GM18517 (cell line): ENCODE data around the gene USP32.
"Not testable (repeated sequence)": the region's sequence is repeated elsewhere in the genome, so short reads cannot be mapped to it uniquely, and the experiment has no call there.

ENCODE experiments used
- ATAC-seq: cut with Tn5 transposase; IDR thresholded peaks from one replicate; pipeline ENCODE4 v1.9.1; 2021; ENCODE audit warnings: mild to moderate bottlenecking, moderate library complexity; ENCODE audit not compliant: unreplicated experiment

USP32 gene

GRCh38 chr17:60342492-60342891 is 49.4 kb downstream of the USP32 start:
- ATAC-seq = not testable (repeated sequence)

- ATAC-seq = no peak
Measured at GRCh38 chr17:60335289-60335688, 56.6 kb downstream of the USP32 start.

- no peak for ATAC-seq
Measured at GRCh38 chr17:60333628-60334031, 58.3 kb downstream of the USP32 start.

- ATAC-seq = not testable (repeated sequence)
Measured at GRCh38 chr17:60333072-60333471, 58.9 kb downstream of the USP32 start.

GRCh38 chr17:60332574-60332973 is 59.4 kb downstream of the USP32 start:
- ATAC-seq = no peak

GRCh38 chr17:60330731-60331130 is 61.2 kb downstream of the USP32 start:
- ATAC-seq = no peak

- ATAC-seq = no peak
Measured at GRCh38 chr17:60328679-60329078, 63.3 kb downstream of the USP32 start.

- ATAC-seq = no peak
Measured at GRCh38 chr17:60327901-60328273, 64.0 kb downstream of the USP32 start.

GRCh38 chr17:60327134-60327900 is 64.6 kb downstream of the USP32 start:
- ATAC-seq = no peak

- no peak for ATAC-seq
Measured at GRCh38 chr17:60326702-60327101, 65.2 kb downstream of the USP32 start.

- no peak for ATAC-seq
Measured at GRCh38 chr17:60325730-60326524, 66.0 kb downstream of the USP32 start.

GRCh38 chr17:60323754-60324153 is 68.2 kb downstream of the USP32 start:
- no peak for ATAC-seq

- no peak for ATAC-seq
Measured at GRCh38 chr17:60322056-60322387, 69.9 kb downstream of the USP32 start.

GRCh38 chr17:60321336-60322055 is 70.4 kb downstream of the USP32 start:
- no peak for ATAC-seq

- ATAC-seq = no peak
Measured at GRCh38 chr17:60318830-60319229, 73.1 kb downstream of the USP32 start.

- no peak for ATAC-seq
Measured at GRCh38 chr17:60318326-60318725, 73.6 kb downstream of the USP32 start.

GRCh38 chr17:60315650-60316049 is 76.3 kb downstream of the USP32 start:
- ATAC-seq = no peak

- peak; percentile 17 for ATAC-seq
Measured at GRCh38 chr17:60314900-60315299, 77.0 kb downstream of the USP32 start.

- ATAC-seq = peak; percentile 52
Measured at GRCh38 chr17:60314423-60314822, 77.5 kb downstream of the USP32 start.

GRCh38 chr17:60311936-60312335 is 80.0 kb downstream of the USP32 start:
- ATAC-seq = no peak

- no peak for ATAC-seq
Measured at GRCh38 chr17:60311186-60311585, 80.7 kb downstream of the USP32 start.

GRCh38 chr17:60305141-60305540 is 86.8 kb downstream of the USP32 start:
- ATAC-seq = peak; percentile 78
